OCI-LY7 (cell line): ENCODE data around the gene HOXA3. TPM values are rescaled to one million over a fixed set of nuclear protein-coding genes. Genes with fewer than 3 reads are reported as not detected.

Experiments
- BruUV-seq: library from RNA; stranded (reverse); fragments of 400-500 nt; replicated peaks from 2 replicates; lab custom pipeline; 2021; lab: Mats Ljungman, UMichigan
- CTCF ChIA-PET: fragments of 300-600 bp; sonication (Branson Sonifier 250); formaldehyde crosslinking; loops from one replicate; lab custom pipeline; 2022; ENCODE audit warnings: antibody characterized with exemption; ENCODE audit not compliant: unreplicated experiment; lab: Charles Lee
- POLR2A ChIA-PET: fragments of 300-600 bp; sonication (Branson Sonifier 250); formaldehyde crosslinking; loops from one replicate; lab custom pipeline; 2022; ENCODE audit warnings: antibody characterized with exemption; lab: Charles Lee
- DNase-seq: peaks from one replicate; pipeline ENCODE4 v3.0.0-alpha.2; 2015; ENCODE audit warnings: low spot score
- H2AFZ ChIP-seq: fragments of 200-600 bp; sonication (generic), shearing (Covaris generic); 2 replicates; pipeline ENCODE4 v1.6.1; 2014; ENCODE audit warnings: mild to moderate bottlenecking, antibody characterized with exemption, low read length, moderate library complexity
- H3K27ac ChIP-seq: fragments of 200-600 bp; sonication (generic); 2 replicates; pipeline ENCODE4 v1.5.1; 2014; ENCODE audit warnings: mixed run types, low read depth, mild to moderate bottlenecking, moderate library complexity, low read length, inconsistent platforms; ENCODE audit not compliant: poor library complexity, severe bottlenecking
- H3K36me3 ChIP-seq: fragments of 200-600 bp; sonication (generic); 2 replicates; pipeline ENCODE4 v1.6.1; 2014; ENCODE audit warnings: mild to moderate bottlenecking, antibody characterized with exemption, low read length, moderate library complexity, mixed read lengths; ENCODE audit not compliant: insufficient read depth
- H3K4me1 ChIP-seq: fragments of 200-600 bp; sonication (generic); 2 replicates; pipeline ENCODE4 v1.5.1; 2014; ENCODE audit warnings: mild to moderate bottlenecking, low read length; ENCODE audit not compliant: insufficient read depth, poor library complexity, severe bottlenecking
- H3K4me2 ChIP-seq: fragments of 200-600 bp; sonication (generic); 2 replicates; pipeline ENCODE4 v1.6.1; 2014; ENCODE audit warnings: mild to moderate bottlenecking, low read length
- H3K4me3 ChIP-seq: fragments of 200-600 bp; sonication (generic); 2 replicates; pipeline ENCODE4 v1.5.1; 2014; ENCODE audit warnings: mild to moderate bottlenecking, low read depth, low read length; ENCODE audit not compliant: poor library complexity, severe bottlenecking
- H3K79me2 ChIP-seq: fragments of 200-600 bp; sonication (generic); 2 replicates; pipeline ENCODE4 v1.6.1; 2016; ENCODE audit warnings: low read depth, mild to moderate bottlenecking, low read length, moderate library complexity, mixed read lengths; ENCODE audit not compliant: insufficient read depth
- H3K9me2 ChIP-seq: fragments of 200-600 bp; sonication (generic); 2 replicates; pipeline ENCODE4 v1.6.1; 2016; ENCODE audit warnings: mild to moderate bottlenecking, low read length, mixed read lengths; ENCODE audit not compliant: insufficient read depth
- H3K9me3 ChIP-seq: fragments of 200-600 bp; sonication (generic); 2 replicates; pipeline ENCODE4 v1.6.1; 2014; ENCODE audit warnings: mild to moderate bottlenecking, mixed run types, low read length, mixed read lengths
- H4K20me1 ChIP-seq: fragments of 200-600 bp; sonication (generic); 2 replicates; pipeline ENCODE4 v1.6.1; 2014; ENCODE audit warnings: mild to moderate bottlenecking, antibody characterized with exemption, low read length, moderate library complexity, mixed read lengths; ENCODE audit not compliant: insufficient read depth
- CTCF ChIP-seq: fragments of 200-600 bp; sonication (generic); conservative IDR thresholded peaks from 2 replicates; pipeline ENCODE4 v1.5.1; 2014; ENCODE audit warnings: mild to moderate bottlenecking, antibody characterized with exemption, low read length, moderate library complexity, mixed read lengths
- EZH2phosphoT487 ChIP-seq: fragments of 200-600 bp; sonication (generic); IDR thresholded peaks from 2 replicates; pipeline ENCODE4 v1.6.1; 2018; ENCODE audit warnings: low read depth, borderline replicate concordance, mild to moderate bottlenecking, mixed run types, antibody characterized with exemption, low read length, moderate library complexity, mixed read lengths
- intact Hi-C: fragments of 100-400 bp; cut with micrococcal nuclease; formaldehyde crosslinking; loops from one replicate; pipeline ENCODE4 v1.10.0; 2022; ENCODE audit not compliant: unreplicated experiment
- total RNA-seq, 2 experiments: library from RNA; depleted of rRNA in 1 of 2; stranded (reverse); fragments of >200 nt in 1 of 2; shearing (Covaris generic) in 1 of 2; gene quantifications; 2 replicates each; pipeline ENCODE4 v1.2.3, GENCODE V29; 2014 to 2022

HOXA3 gene
- total RNA-seq, 2 experiments from 2014 or later = 0.41 to 2.7 TPM

GRCh38 chr7:27104341-27105058 is 47.9 kb downstream of the HOXA3 start:
- H3K36me3 ChIP-seq = no peaks in the 10 kb centered on the region
- DNase-seq = no peak
- TF ChIP-seq CTCF (no peak), EZH2phosphoT487 (no peak)
- ChIA-PET CTCF (no interaction called here), POLR2A (interaction anchor here (0.6 to 1.2 kb wide), 2 partner anchors 11 to 32 kb away, joined by 3 to 4 read pairs; no protein-coding TSS in a partner anchor)
- H3K27ac ChIP-seq = no peak overlapping the region
- no peak overlapping the region for H3K4me3 ChIP-seq
- no peaks in the 10 kb centered on the region for H3K79me2 ChIP-seq
- H4K20me1 ChIP-seq = no peaks in the 10 kb centered on the region
- intact Hi-C loops = no loop called here
- no peak overlapping the region for H3K4me2 ChIP-seq
- H3K9me2 ChIP-seq = no peaks in the 10 kb centered on the region
- H3K4me1 ChIP-seq = no peaks in the 10 kb centered on the region
- no TSS peak for BruUV-seq
- H3K9me3 ChIP-seq = no peaks in the 10 kb centered on the region
- H2AFZ ChIP-seq = no peak overlapping the region

- Histone ChIP-seq H3K36me3 (no peaks in the 10 kb centered on the region), H3K27ac (no peak overlapping the region), H3K9me3 (no peaks in the 10 kb centered on the region), H3K9me2 (no peaks in the 10 kb centered on the region), H4K20me1 (no peaks in the 10 kb centered on the region), H3K79me2 (no peaks in the 10 kb centered on the region), H3K4me3 (no peak overlapping the region), H3K4me2 (no peak overlapping the region), H2AFZ (no peak overlapping the region), H3K4me1 (no peaks in the 10 kb centered on the region)
- ChIA-PET CTCF (no interaction called here), POLR2A (interaction anchor here (0.6 kb wide), 1 partner anchor 31 kb away, joined by 3 read pairs; no protein-coding TSS in a partner anchor)
- no peak for DNase-seq
- BruUV-seq = no TSS peak
- intact Hi-C loops = no loop called here
- no peak for TF ChIP-seq CTCF
- TF ChIP-seq EZH2phosphoT487 = no peak
Observed at GRCh38 chr7:27103489-27104226, 48.7 kb downstream of the HOXA3 start.
